ENCODE data around the gene GSTT2. TPM values are rescaled to one million over a fixed set of nuclear protein-coding genes. Genes with fewer than 3 reads are reported as not detected.

The GSTT2 gene
- total RNA-seq, 4 donors from 2014 or later = 0.39 to 0.66 TPM; not detected in 2

- no peaks in the 10 kb centered on the region for H3K4me1 ChIP-seq
- peaks cover 0 to 9% (median 0%) of the 10 kb centered on the region in 4 donors for H3K9me3 ChIP-seq
- WGBS, 2 donors = 79 to 90% methylated on average over 6 of the region's 6 CpGs
- TF ChIP-seq CTCF (IDR thresholded peaks at IDR 0.05) (no peak), POLR2A (IDR thresholded peaks at IDR 0.05) (no peak), EP300 (IDR thresholded peaks at IDR 0.05) (no peak)
- H3K36me3 ChIP-seq = peaks cover 0 to 12% (median 0%) of the 10 kb centered on the region in 3 donors
- H3K27me3 ChIP-seq = no peaks in the 10 kb centered on the region
- H3K4me3 ChIP-seq = no peak overlapping the region
- H3K27ac ChIP-seq = no peak overlapping the region
- no peak for DNase-seq (ENCODE audit: low spot score in 2 of 2)
Measured at GRCh38 chr22:24025475-24025874, 45.5 kb downstream of the GSTT2 start.

GRCh38 chr22:24026056-24026455 is 46.1 kb downstream of the GSTT2 start:
- Histone ChIP-seq H3K36me3 (peaks cover 0 to 15% (median 0%) of the 10 kb centered on the region in 3 donors), H3K4me3 (no peak overlapping the region), H3K4me1 (no peaks in the 10 kb centered on the region), H3K9me3 (peaks cover 0 to 9% (median 0%) of the 10 kb centered on the region in 4 donors), H3K27ac (no peak overlapping the region), H3K27me3 (no peaks in the 10 kb centered on the region)
- DNase-seq (ENCODE audit: low spot score in 2 of 2) = no peak
- 83 to 85% methylated on average over 2 of the region's 2 CpGs for WGBS, 2 donors
- TF ChIP-seq EP300 (IDR thresholded peaks at IDR 0.05) (no peak), POLR2A (IDR thresholded peaks at IDR 0.05) (no peak), CTCF (IDR thresholded peaks at IDR 0.05) (no peak)

- Histone ChIP-seq H3K4me1 (no peaks in the 10 kb centered on the region), H3K4me3 (no peak overlapping the region), H3K27me3 (no peaks in the 10 kb centered on the region), H3K27ac (no peak overlapping the region), H3K9me3 (peaks cover 0 to 9% (median 0%) of the 10 kb centered on the region in 4 donors), H3K36me3 (peaks cover 0 to 20% (median 0%) of the 10 kb centered on the region in 3 donors)
- WGBS, 2 donors = 89% methylated on average over 3 of the region's 3 CpGs
- no peak for DNase-seq (ENCODE audit: low spot score in 2 of 2)
- no peak for TF ChIP-seq CTCF (IDR thresholded peaks at IDR 0.05)
- no peak for TF ChIP-seq EP300 (IDR thresholded peaks at IDR 0.05)
- no peak for TF ChIP-seq POLR2A (IDR thresholded peaks at IDR 0.05)
Measured at GRCh38 chr22:24026733-24027132, 46.8 kb downstream of the GSTT2 start.

GRCh38 chr22:24027389-24027975 is 47.5 kb downstream of the GSTT2 start:
- no peak for TF ChIP-seq EP300 (IDR thresholded peaks at IDR 0.05)
- no peak for TF ChIP-seq CTCF (IDR thresholded peaks at IDR 0.05)
- no peak for TF ChIP-seq POLR2A (IDR thresholded peaks at IDR 0.05)

GRCh38 chr22:24027991-24028390 is 48.1 kb downstream of the GSTT2 start:
- Histone ChIP-seq H3K27ac (no peak overlapping the region), H3K4me1 (no peaks in the 10 kb centered on the region), H3K9me3 (peaks cover 0 to 9% (median 0%) of the 10 kb centered on the region in 4 donors), H3K27me3 (no peaks in the 10 kb centered on the region), H3K4me3 (no peak overlapping the region), H3K36me3 (peaks cover 0 to 20% (median 0%) of the 10 kb centered on the region in 3 donors)
- no peak for DNase-seq (ENCODE audit: low spot score in 2 of 2)
- no peak for TF ChIP-seq EP300 (IDR thresholded peaks at IDR 0.05)
- no peak for TF ChIP-seq POLR2A (IDR thresholded peaks at IDR 0.05)
- TF ChIP-seq CTCF (IDR thresholded peaks at IDR 0.05) = no peak
- 67 to 78% methylated on average over 2 of the region's 2 CpGs for WGBS, 2 donors

More at GRCh38 chr22:24027389-24027975, 47.5 kb downstream of the GSTT2 start:
- H3K27ac ChIP-seq = no peak overlapping the region
- H3K4me1 ChIP-seq = no peaks in the 10 kb centered on the region
- no peak for DNase-seq (ENCODE audit: low spot score in 2 of 2)
- peaks cover 0 to 9% (median 0%) of the 10 kb centered on the region in 4 donors for H3K9me3 ChIP-seq
- H3K36me3 ChIP-seq = peaks cover 0 to 20% (median 0%) of the 10 kb centered on the region in 3 donors
- H3K4me3 ChIP-seq = no peak overlapping the region
- 92 to 95% methylated on average over 3 of the region's 3 CpGs for WGBS, 2 donors
- H3K27me3 ChIP-seq = no peaks in the 10 kb centered on the region
